ENCODE results near the gene CEP19.
"Not testable (repeated sequence)": the region's sequence is repeated elsewhere in the genome, so short reads cannot be mapped to it uniquely, and the experiment has no call there.

CEP19 gene

GRCh38 chr3:196736670-196737374, 24.8 kb upstream of the CEP19 start:
- Mint-ChIP-seq H3K4me1 (peaks cover 13% of the 10 kb centered on the region), H3K4me3 (no peak overlapping the region), H3K27ac (no peak overlapping the region), H3K27me3 (no peaks in the 10 kb centered on the region), H3K9me3 (no peaks in the 10 kb centered on the region), H3K36me3 (peaks cover 8% of the 10 kb centered on the region)
- ATAC-seq (ENCODE audit: low read depth) (no peak), DNase-seq (ENCODE audit: low spot score in 2 of 2) (no peak)

DNA sequence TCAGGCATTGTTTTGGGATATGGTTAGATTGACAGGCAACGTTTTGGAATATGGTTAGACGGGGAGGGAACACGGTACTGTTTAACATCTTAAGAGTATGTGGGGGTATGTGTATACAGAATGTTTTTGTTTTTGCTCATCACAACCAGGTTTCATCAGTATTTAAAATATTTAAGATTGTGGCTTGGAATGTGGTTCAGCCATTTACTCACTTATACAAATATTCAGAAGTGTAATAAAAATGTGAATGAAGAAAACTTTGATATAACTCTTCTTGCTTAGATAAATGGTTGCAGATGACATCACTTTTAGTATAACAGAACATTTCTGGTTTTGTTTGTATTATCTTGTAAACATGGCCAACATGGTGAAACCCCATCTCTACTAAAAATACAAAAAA, 23.7 kb upstream of the CEP19 start:
- H3K27me3 Mint-ChIP-seq = no peaks in the 10 kb centered on the region
- peaks cover 8% of the 10 kb centered on the region for H3K36me3 Mint-ChIP-seq
- peaks cover 4% of the 10 kb centered on the region for H3K4me1 Mint-ChIP-seq
- H3K9me3 Mint-ChIP-seq = no peaks in the 10 kb centered on the region
- H3K4me3 Mint-ChIP-seq = no peak overlapping the region
- ATAC-seq (ENCODE audit: low read depth) (no peak), DNase-seq (ENCODE audit: low spot score in 2 of 2) (no peak)
- H3K27ac Mint-ChIP-seq = no peak overlapping the region

- DNase-seq (ENCODE audit: low spot score in 2 of 2) (no peak), ATAC-seq (ENCODE audit: low read depth) (no peak)
- Mint-ChIP-seq H3K4me3 (no peak overlapping the region), H3K9me3 (no peaks in the 10 kb centered on the region), H3K36me3 (peaks cover 7% of the 10 kb centered on the region), H3K27me3 (no peaks in the 10 kb centered on the region), H3K27ac (no peak overlapping the region), H3K4me1 (no peaks in the 10 kb centered on the region)
Measured at GRCh38 chr3:196726788-196727675, 15.0 kb upstream of the CEP19 start.

- H3K4me3 Mint-ChIP-seq = no peak overlapping the region
- no peak overlapping the region for H3K27ac Mint-ChIP-seq
- ATAC-seq (ENCODE audit: low read depth) (no peak), DNase-seq (ENCODE audit: low spot score in 2 of 2) (no peak)
- peaks cover 12% of the 10 kb centered on the region for H3K36me3 Mint-ChIP-seq
- H3K9me3 Mint-ChIP-seq = peaks cover 2% of the 10 kb centered on the region
- H3K27me3 Mint-ChIP-seq = no peaks in the 10 kb centered on the region
- peaks cover 4% of the 10 kb centered on the region for H3K4me1 Mint-ChIP-seq
Measured at GRCh38 chr3:196721097-196721496, 9.0 kb upstream of the CEP19 start.

DNA sequence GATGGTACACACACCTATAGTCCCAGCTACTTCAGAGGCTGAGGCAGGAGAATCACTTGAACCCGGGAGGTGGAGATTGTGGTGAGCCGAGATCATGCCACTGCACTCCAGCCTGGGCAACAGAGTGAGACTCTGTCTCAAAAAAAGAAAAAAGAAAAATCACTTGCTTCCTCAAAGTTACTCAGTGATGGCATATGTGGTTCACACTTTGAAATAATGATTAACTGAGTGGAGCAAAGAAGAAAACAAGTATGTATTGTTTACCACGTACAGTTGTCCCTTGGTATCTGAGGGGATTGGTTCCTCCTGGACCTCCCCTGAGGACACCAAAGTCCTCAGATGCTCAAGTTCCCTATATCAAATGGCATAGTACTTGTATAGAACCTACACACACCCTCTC, 5.1 kb upstream of the CEP19 start:
- not testable (repeated sequence) for H3K27ac Mint-ChIP-seq; H3K4me3 Mint-ChIP-seq; H3K27me3 Mint-ChIP-seq; H3K36me3 Mint-ChIP-seq; H3K9me3 Mint-ChIP-seq; DNase-seq (ENCODE audit: low spot score in 2 of 2); H3K4me1 Mint-ChIP-seq; ATAC-seq (ENCODE audit: low read depth)

GRCh38 chr3:196712514-196713413, 714 bp upstream of the CEP19 start:
- Mint-ChIP-seq H3K4me3 (peak overlapping the region; percentile 91), H3K4me1 (peaks cover 9% of the 10 kb centered on the region), H3K27ac (peak overlapping the region; percentile 86), H3K36me3 (no peaks in the 10 kb centered on the region), H3K9me3 (no peaks in the 10 kb centered on the region), H3K27me3 (no peaks in the 10 kb centered on the region)
- DNase-seq (ENCODE audit: low spot score in 2 of 2) (no peak), ATAC-seq (ENCODE audit: low read depth) (peak; percentile 55)

DNA sequence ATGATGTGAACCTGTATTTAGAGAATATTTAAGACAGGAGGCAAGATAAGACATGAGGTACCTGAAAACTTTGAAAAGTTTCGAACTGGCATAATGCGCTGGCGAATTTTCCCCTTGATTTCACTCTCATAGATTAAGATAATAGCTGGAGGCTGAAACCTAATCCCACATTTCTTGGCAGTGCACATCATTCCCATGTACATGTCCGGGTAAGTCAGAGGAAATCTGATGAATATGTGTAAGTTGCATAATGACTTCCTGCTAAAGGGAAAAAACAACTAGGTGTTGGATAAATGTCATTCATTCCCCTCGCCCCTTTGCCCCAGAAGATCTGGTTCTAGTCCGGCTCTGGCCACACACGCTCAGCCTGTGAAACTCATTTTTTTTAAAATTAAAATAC, 3.6 kb downstream of the CEP19 start:
- no peak for ATAC-seq (ENCODE audit: low read depth)
- Mint-ChIP-seq H3K36me3 (no peaks in the 10 kb centered on the region), H3K4me1 (peaks cover 9% of the 10 kb centered on the region), H3K9me3 (no peaks in the 10 kb centered on the region), H3K27ac (no peak overlapping the region), H3K4me3 (no peak overlapping the region), H3K27me3 (no peaks in the 10 kb centered on the region)
- no peak for DNase-seq (ENCODE audit: low spot score in 2 of 2)

DNA sequence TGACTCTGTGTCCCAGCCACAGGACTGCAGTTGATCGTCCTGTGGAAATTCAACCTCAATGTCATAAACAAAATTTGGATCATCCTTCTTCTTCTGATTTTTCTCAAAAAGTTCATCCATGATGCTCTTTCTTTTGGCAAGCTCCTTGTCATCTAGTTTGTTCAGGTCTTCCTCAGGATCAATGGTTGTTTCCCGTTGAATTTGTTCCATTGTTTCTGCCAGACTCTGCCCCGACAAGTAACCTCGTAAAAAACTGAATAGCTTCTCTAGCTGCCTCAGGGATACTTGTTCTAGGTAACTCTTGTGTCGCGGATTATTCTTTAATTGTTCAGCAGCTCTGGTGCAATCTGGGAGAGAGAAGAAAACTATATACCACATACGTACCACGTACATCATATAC, 4.5 kb downstream of the CEP19 start:
- Mint-ChIP-seq H3K36me3 (no peaks in the 10 kb centered on the region), H3K27me3 (no peaks in the 10 kb centered on the region), H3K4me1 (peaks cover 6% of the 10 kb centered on the region), H3K4me3 (no peak overlapping the region), H3K27ac (no peak overlapping the region), H3K9me3 (no peaks in the 10 kb centered on the region)
- ATAC-seq (ENCODE audit: low read depth) (no peak), DNase-seq (ENCODE audit: low spot score in 2 of 2) (no peak)

DNA sequence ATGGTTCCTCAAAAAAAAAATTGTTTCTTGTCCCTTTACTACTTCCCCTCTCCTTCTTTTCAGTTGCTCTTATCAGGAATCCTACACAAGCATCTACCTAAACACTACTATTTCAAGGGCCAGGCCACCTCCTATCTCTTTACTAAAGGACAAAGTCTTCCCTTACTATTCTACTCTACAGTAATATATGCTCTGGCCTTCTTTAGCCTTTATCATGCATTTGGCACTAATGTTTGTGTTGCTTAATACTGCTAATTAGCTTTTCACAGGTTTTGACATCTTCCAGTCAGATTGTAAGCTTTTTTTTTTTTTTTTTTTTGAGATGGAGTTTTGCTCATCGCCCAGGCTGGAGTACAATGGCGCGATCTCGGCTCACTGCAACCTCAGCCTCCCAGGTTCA, 5.3 kb downstream of the CEP19 start:
- H3K36me3 Mint-ChIP-seq = no peaks in the 10 kb centered on the region
- ATAC-seq (ENCODE audit: low read depth) (no peak), DNase-seq (ENCODE audit: low spot score in 2 of 2) (no peak)
- no peaks in the 10 kb centered on the region for H3K27me3 Mint-ChIP-seq
- H3K9me3 Mint-ChIP-seq = no peaks in the 10 kb centered on the region
- peaks cover 5% of the 10 kb centered on the region for H3K4me1 Mint-ChIP-seq
- no peak overlapping the region for H3K27ac Mint-ChIP-seq
- H3K4me3 Mint-ChIP-seq = no peak overlapping the region

DNA sequence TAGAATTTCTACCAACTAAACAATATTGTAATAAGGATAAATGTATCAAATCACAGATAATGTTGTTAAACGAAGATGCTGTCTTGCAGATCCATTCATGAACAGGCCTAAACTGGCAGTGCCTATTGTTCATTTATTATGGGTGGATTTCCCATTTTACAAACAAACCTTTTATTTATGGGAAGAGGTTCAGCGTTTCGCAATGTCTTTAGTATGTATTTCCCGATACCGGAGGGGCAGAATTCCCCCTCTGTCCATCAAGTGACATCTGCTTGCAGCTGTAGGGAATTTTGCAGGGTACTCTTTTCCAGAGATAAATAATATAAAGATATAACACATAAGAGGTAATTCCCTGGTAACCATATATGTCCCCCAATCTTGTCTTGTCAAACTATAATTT, 5.7 kb downstream of the CEP19 start:
- Mint-ChIP-seq H3K4me1 (peaks cover 2% of the 10 kb centered on the region), H3K27me3 (no peaks in the 10 kb centered on the region)

DNA sequence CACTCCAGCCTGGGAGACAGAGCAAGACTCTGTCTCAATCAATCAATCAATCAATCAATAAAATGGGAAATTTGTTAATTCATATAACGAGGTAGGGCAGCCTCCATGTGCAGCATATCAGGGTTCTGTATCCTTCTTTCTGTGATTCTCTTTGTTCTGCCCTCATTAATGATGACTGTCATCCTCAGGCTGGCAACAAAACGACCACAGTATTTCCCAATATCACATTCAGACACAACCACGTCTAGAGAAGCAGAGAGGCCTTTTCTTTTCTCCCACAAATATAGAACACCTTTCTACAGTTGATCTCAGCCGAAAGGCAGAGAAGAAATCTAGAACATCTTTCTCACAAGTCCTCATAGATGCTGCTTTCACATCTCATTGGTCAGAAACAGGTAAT, 11.2 kb downstream of the CEP19 start:
- H3K4me1 Mint-ChIP-seq = peaks cover 7% of the 10 kb centered on the region
- ATAC-seq (ENCODE audit: low read depth) (no peak), DNase-seq (ENCODE audit: low spot score in 2 of 2) (no peak)
- no peak overlapping the region for H3K27ac Mint-ChIP-seq
- no peak overlapping the region for H3K4me3 Mint-ChIP-seq
- no peaks in the 10 kb centered on the region for H3K27me3 Mint-ChIP-seq
- H3K36me3 Mint-ChIP-seq = no peaks in the 10 kb centered on the region
- no peaks in the 10 kb centered on the region for H3K9me3 Mint-ChIP-seq

More for the DNA sequence above, 5.7 kb downstream of the CEP19 start:
- Mint-ChIP-seq H3K4me3 (no peak overlapping the region), H3K9me3 (no peaks in the 10 kb centered on the region), H3K36me3 (no peaks in the 10 kb centered on the region), H3K27ac (no peak overlapping the region)
- ATAC-seq (ENCODE audit: low read depth) (no peak), DNase-seq (ENCODE audit: low spot score in 2 of 2) (no peak)

GRCh38 chr3:196699749-196700148, 12.3 kb downstream of the CEP19 start:
- Mint-ChIP-seq H3K27ac (no peak overlapping the region), H3K4me3 (no peak overlapping the region), H3K27me3 (no peaks in the 10 kb centered on the region), H3K4me1 (peaks cover 13% of the 10 kb centered on the region), H3K9me3 (no peaks in the 10 kb centered on the region), H3K36me3 (no peaks in the 10 kb centered on the region)
- no peak for ATAC-seq (ENCODE audit: low read depth)
- no peak for DNase-seq (ENCODE audit: low spot score in 2 of 2)

GRCh38 chr3:196697270-196697669, 14.8 kb downstream of the CEP19 start:
- Mint-ChIP-seq H3K27ac (no peak overlapping the region), H3K27me3 (no peaks in the 10 kb centered on the region), H3K36me3 (no peaks in the 10 kb centered on the region), H3K4me1 (peaks cover 16% of the 10 kb centered on the region), H3K4me3 (no peak overlapping the region), H3K9me3 (no peaks in the 10 kb centered on the region)
- peak; percentile 77 for ATAC-seq (ENCODE audit: low read depth)
- DNase-seq (ENCODE audit: low spot score in 2 of 2) = peak in 1 of 2 donors; percentile 16

- H3K27ac Mint-ChIP-seq = no peak overlapping the region
- no peaks in the 10 kb centered on the region for H3K27me3 Mint-ChIP-seq
- no peaks in the 10 kb centered on the region for H3K9me3 Mint-ChIP-seq
- H3K4me3 Mint-ChIP-seq = no peak overlapping the region
- no peak for ATAC-seq (ENCODE audit: low read depth)
- H3K4me1 Mint-ChIP-seq = peaks cover 16% of the 10 kb centered on the region
- DNase-seq (ENCODE audit: low spot score in 2 of 2) = no peak
- H3K36me3 Mint-ChIP-seq = no peaks in the 10 kb centered on the region
Measured at GRCh38 chr3:196695849-196696226, 16.2 kb downstream of the CEP19 start.

All from memory B cell (primary cell).